K562 (cell line): ENCODE measurements around the gene RBM20.

Experiments
- LARP7 ChIP-seq: fragments of 450-650 bp; IDR thresholded peaks from 2 replicates; pipeline ENCODE4 v1.6.1; 2016
- NR3C1 ChIP-seq: sonication (generic); formaldehyde crosslinking; IDR thresholded peaks from 2 replicates; pipeline ENCODE4 v1.8.1; 2022; ENCODE audit warnings: missing genetic modification reagents
- STAT6 ChIP-seq: sonication (generic); formaldehyde crosslinking; IDR thresholded peaks from 2 replicates; pipeline ENCODE4 v1.8.1; 2023; ENCODE audit warnings: mild to moderate bottlenecking, missing genetic modification reagents
- XRCC3 ChIP-seq: fragments of 450-650 bp; IDR thresholded peaks from 2 replicates; pipeline ENCODE4 v1.6.1; 2017; ENCODE audit warnings: mild to moderate bottlenecking, moderate library complexity

- TF ChIP-seq XRCC3: no peak
- TF ChIP-seq LARP7: no peak
- no peak for TF ChIP-seq NR3C1 (CRISPR knock-in tag)
- TF ChIP-seq STAT6: no peak
Measured at GRCh38 chr10:110818311-110819256, 174.4 kb downstream of the RBM20 start.
